Endometrial microvascular endothelial cells (primary cell): Measurements from ENCODE around the gene SERPINB7. TPM values are rescaled to one million over a fixed set of nuclear protein-coding genes. Genes with fewer than 3 reads are reported as not detected.

ENCODE experiments used
- in situ Hi-C: cut with HindIII; loops from 2 replicates; pipeline ENCODE4 v1.10.0; 2017; ENCODE audit warnings: low sequenced_read_pairs, low pct_unique_long_range_greater_than_20kb; ENCODE audit errors: inconsistent ontology term
- total RNA-seq: library from RNA; depleted of rRNA; stranded (reverse); fragments of >200 nt; gene quantifications from one replicate; pipeline ENCODE4 v1.2.3, GENCODE V29; 2015; ENCODE audit errors: inconsistent ontology term

Gene SERPINB7
- total RNA-seq, 1 donor from 2014 or later: 0.19 TPM

- in situ Hi-C loops: no loop called here
These were observed 8.2 kb downstream of the SERPINB7 start for GRCh38 chr18:63783394-63783793.

DNA sequence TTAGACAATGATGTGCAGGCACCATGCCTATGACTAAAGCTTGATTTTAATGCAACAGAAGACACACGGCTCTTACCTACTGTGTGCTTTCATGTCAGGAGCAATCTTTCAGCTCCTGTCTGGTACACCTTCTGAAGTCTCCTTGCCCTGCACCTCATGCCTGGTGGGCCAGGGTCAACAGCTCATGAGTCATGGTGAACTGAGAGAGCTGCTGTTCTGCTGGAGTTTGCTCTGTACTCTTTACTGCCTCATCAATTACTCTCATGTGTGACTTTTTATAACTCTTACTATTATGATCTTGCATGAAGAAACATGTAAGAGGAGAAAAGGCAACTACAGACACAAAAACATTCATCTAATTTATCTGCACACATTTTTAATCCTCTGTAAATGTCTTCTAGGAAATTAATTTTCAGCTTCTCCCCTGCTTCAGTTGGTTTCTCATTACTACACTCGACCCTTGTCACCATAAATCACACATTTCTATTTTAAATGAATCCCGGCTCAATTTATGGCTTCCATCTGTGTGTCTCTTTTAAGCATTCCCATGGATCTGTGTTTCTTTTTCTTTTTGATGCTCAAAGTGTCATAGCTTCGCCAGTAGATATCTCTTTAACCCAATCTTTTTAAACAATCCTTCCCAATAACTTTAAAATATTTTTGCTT lies 9.7 kb downstream of the SERPINB7 start:
- in situ Hi-C loops: no loop called here

DNA sequence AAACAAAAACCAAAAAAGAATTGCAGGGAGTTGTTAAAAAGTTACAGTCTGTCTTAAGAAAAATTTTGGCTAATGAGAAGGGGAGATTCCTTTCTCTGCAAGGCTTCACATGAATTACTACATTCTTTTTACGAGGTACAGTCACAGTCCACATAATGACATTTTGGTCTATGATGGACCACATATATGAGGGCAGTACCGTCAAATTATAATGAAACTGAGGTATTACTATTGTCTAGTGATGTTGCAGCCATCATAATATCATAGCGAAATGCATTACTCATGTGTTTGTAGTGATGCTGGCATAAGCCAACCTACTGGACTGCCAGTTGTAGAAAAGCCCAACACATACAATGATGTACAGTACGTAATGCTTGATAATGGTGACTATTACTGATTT lies 12.5 kb downstream of the SERPINB7 start:
- in situ Hi-C loops: no loop called here

- in situ Hi-C loops: no loop called here
These were observed 13.4 kb downstream of the SERPINB7 start for GRCh38 chr18:63788447-63789096.

- in situ Hi-C loops: no loop called here
These were observed 14.1 kb downstream of the SERPINB7 start for GRCh38 chr18:63789327-63789726.

- in situ Hi-C loops: no loop called here
These were observed 20.4 kb downstream of the SERPINB7 start for GRCh38 chr18:63795606-63796005.

DNA sequence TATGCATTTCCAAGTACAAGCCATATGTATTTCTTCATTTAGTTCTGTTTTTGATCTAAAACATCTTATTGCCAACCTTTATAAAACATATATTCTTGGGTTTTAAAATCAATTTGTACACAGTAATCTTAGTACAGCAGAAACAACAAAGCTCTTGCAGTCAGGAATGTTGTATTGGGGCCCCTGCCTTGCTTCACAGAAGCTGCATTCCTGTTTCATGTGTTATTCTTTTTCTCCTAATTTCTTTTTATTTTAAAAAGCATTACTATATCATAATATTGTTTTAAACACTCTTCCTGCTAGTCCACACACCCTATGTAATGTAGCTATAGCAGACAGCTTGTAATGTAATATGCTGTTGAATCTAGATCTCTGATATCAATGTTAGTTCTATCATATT lies 24.0 kb downstream of the SERPINB7 start:
- in situ Hi-C loops: no loop called here

GRCh38 chr18:63801343-63801742 lies 26.1 kb downstream of the SERPINB7 start:
- in situ Hi-C loops: no loop called here

DNA sequence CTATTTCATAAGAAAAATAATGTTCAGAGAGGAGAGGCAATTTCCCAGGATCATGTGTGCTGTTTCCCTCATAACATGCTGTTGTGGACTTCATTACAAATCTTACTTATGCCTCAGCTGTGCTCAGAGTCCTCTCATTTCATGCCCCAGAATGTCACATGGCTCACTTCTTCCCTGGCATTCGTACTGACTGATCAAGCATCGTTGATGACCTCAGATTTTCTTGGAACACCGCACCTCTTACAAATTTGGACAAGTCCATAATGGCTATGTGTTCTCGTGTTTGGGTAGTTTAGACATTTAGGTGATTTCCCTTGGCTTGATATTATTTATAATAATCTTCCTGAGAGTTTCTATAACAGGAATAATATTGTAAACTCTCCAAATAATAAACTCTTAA lies 32.9 kb downstream of the SERPINB7 start:
- in situ Hi-C loops: no loop called here

GRCh38 chr18:63817441-63818051 lies 42.3 kb downstream of the SERPINB7 start:
- in situ Hi-C loops: no loop called here

DNA sequence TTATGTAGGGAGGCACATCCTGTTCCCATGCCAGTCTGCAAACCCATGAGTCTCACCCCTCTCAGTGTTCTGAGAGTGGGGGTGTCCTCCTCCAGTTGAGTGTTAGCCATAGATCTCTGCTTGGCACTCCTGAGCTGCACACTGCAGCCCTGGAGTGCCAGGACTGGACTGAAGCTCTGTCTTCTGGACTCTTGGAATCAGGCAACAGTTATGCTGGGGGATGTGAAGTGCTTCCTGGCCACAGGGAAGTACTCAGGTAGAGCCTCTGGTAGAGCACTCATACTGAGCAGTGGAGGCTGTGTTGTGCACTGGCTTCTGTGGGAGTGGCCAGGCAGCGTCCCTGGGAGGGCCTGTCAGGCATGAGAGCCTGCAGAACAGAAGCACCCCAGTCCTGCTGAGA lies 43.0 kb downstream of the SERPINB7 start:
- in situ Hi-C loops: no loop called here

GRCh38 chr18:63819786-63820185 lies 44.6 kb downstream of the SERPINB7 start:
- in situ Hi-C loops: no loop called here

DNA sequence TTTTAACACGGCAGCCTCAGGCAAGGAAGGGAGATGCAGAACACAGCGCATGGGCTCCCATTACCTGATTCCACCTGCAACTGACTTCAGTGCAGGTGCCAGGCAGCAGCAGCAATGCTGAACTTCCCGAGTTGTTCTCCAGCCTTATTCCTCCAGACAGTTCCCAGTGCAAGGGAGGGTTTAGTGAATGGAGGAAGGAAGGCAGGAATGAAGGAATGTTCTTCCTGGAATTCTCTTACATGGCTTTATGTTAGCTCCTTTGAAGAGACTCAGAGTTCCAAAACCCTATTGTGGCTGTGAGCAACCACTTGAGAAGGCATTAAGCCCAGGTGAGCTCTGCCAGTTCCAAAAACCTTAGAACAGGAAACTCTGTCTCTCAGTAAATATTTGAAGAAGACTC lies 45.5 kb downstream of the SERPINB7 start:
- in situ Hi-C loops: no loop called here

DNA sequence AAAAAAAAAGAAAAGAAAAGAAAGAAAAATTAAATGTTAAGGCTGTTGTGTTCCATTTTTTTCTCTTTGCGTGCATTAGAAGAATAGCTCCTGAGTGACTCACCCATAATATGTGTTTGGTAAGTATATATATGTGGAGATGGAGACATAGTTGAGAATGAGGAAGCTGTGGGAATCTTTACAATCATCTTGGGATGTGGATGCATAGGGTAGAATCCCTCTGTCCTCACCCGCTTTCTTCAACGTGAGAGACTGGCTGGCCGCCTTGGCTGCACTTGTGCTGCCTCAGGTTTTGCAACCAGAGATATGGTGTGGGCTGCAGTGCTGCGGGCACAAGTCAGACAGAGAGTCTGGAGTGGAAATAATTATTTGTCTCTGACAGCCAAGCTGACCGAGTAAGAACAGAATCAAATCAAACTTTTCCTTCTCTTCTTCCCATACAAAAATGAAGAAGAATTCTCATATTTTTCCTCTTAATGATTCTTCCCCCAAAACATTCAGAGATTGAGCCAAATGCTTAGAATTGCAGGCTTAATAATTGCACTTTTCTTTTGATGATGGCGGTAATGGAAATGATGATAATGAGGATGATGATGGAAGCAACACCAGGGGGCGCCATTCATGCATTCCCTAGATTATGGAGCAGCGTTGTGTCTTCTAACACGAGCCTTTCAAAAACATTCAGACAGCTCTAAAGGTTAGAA lies 48.5 kb downstream of the SERPINB7 start:
- in situ Hi-C loops: no loop called here

DNA sequence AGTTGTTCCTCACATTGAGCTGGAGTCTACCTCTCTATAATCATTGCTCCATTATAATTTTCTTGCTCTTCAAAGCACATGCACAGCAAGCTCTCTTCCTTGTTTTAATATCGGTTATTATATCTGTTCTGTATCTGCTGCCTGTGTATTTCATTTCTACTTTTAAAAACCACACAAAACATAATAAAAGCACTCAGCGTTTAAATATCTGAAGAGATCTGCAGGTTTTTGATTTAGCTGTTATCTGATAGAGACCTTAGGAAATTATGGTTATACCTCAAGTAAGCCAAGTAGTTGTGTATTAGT lies 49.0 kb downstream of the SERPINB7 start:
- in situ Hi-C loops: no loop called here

- in situ Hi-C loops: no loop called here
These were observed 52.9 kb downstream of the SERPINB7 start for GRCh38 chr18:63828120-63828519.

- in situ Hi-C loops: no loop called here
These were observed 53.4 kb downstream of the SERPINB7 start for GRCh38 chr18:63828656-63829055.

- in situ Hi-C loops: no loop called here
These were observed 54.7 kb downstream of the SERPINB7 start for GRCh38 chr18:63829886-63830285.

DNA sequence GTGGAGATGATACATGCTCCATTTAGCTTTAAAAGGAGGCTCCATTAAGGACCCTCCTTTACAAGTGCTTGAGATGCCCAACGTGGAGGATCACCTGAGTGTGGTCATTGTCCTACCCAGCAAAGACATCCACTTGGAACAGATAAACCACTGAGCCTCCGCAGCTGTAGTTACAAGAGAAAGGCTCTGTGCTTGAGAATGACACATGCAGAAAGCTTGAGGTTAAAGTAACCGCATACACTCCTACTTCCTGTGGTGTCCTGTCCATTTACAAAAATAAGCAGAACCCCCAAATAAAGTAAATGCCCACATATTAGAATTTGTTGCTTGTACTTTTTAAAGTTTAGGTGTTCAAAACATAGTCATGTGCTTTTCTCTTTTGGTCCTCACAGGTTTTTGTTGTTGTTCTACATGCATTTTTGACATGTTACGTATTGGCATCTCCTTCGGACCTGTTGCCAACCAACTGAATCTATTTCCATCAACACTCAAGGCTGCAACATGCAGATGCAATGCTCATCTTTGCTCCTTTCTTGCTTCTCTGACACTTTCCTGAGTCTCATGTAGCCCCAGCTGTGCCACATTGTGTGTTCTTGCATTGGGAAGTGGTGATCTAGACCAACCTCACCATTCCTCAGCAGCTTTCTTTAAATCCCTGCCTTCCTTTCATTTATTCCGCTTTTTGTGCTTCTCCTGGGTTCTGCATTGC lies 56.0 kb downstream of the SERPINB7 start:
- in situ Hi-C loops: no loop called here
